CD4-positive, alpha-beta T cell treated with Interleukin-21 for 1 hour (primary cell): ENCODE data around the gene UBA1.

Experiments
- DNase-seq: peaks from one replicate; pipeline ENCODE4 v3.0.0-alpha.2; 2020

UBA1 gene

DNA sequence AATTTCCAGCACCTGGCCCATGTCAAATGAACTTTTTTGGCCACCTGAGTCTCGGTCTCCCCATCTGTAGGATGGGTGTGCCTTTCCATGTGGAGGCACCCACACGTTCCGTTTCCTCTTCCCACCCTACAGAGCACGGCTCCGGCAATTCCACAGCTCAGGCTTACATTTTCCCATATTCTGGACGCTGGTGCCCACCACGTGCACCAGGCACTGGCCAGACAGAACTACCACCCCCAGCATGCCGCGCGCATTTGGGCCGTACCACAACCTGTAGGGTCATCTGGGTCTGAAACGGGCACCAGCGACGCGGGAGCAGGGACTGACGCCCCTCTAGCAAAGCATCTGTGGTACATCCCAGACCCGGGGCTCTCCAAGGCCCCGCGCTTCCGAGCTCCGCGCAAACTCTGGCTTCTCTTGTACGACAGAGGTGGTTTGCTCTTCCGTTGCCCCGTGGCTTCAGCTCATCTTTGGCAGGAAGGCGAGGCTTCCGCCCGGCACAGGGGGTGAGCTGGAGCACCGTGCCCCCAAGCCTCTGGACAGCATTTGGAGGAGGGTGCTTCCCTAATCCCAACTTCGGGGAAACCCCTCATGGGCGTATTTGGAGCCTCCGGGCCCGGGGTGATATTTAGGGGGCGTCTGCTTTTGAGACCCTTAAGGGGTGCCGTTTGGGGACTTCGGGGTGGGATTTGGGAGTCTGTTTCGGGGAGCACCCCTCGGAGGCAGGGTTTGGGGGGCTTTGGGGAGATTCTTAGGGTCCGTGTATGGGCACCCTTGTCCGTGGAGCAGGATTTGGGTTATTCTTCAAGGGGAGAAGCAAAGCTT lies 3.0 kb upstream of the UBA1 start:
- DNase-seq, result peak; percentile 89

DNA sequence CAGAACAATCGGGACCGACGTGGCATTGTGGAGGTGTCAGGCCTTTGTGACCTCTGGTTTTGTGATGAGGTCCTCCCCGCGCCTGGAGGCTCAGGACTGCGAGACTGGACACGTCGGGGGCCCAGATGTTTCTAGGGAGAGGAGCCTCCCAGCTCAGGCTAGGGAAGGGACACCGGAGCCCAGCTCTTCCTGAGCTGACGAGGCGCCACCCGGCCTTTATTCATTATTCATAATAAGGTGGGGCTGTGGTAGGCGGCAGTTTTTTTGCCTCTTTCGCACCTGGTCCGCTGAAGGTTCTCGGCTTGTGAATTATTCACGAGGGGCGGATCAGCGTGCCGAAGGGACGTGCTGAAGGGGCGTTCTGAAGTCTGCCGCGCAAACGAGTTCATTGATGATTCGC lies 2.3 kb upstream of the UBA1 start:
- DNase-seq, result peak; percentile 55

DNA sequence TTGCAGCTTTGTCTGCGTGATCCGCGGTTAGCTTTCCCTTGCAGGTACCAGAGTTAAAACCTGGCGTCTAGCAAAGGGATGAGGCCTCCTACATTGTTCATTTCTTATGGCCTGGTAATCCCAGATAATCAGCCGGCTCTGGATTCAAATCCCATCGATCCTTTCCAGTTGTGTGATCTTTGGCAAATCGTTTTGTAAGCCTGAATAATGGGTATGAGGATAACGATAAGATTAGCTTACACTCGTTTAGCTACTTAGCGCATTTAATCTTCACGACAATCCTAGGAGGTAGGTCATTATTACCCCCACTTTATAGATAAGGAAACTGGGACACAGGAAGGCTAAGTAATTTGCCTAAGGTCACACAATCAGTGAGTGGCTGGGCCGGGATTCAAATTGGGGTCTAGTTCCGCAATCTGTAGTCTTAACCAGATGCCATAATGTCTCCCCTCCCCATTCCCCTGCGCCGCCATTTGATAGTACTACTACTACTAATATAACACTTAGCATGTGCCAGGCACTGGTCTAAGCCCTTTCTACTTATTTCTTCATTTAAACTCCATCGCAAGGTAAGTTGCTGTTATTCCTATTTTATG lies 1.7 kb upstream of the UBA1 start:
- DNase-seq, result no peak

DNA sequence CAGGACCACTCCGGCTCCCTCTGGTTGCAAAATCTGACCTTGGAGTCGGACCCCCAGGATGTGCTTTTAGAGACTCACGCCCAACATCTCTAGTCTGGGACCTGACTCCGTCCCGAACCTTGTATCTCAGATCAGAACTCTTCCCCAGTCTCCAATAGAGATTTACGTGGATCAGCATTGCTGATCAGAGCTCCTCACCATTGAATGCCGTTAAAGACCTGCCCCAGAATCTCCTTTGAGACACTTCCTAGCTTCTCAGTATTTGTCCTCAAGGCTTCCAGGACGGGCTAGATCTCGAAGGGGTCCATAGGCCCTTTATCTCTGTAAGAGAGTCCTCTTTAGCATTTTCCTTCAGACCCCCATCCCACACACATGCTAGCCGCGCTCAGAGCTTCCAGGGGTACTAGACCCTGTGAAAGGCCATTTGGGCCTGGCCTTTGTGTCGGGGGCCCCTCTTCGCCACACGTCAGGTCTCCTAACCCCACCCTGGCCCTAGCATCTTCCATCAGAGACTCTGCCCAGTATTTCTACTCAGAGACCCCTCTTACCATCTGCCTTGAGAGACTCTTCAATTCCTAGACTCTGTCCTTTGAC lies 662 bp downstream of the UBA1 start:
- DNase-seq, result no peak

DNA sequence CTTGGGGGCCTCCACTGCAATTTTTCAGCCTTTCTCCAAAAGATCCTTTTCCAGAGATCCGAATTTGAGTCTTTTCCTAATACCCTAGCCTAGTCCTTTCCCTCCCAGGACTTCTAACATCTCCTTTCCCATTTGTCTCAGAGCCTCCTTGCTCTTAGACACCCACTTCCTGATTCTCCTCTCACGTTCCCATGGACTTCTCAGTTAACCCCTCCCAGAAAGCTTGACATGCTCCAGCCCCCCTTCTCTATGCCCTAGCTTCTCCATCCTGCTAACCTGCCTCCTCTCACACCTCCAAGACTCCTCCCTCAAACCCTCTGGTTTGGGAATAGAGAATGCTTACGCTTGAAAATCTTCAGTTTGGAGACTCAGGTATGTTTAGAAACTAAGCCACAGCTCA lies 2.5 kb downstream of the UBA1 start:
- no peak for DNase-seq

DNA sequence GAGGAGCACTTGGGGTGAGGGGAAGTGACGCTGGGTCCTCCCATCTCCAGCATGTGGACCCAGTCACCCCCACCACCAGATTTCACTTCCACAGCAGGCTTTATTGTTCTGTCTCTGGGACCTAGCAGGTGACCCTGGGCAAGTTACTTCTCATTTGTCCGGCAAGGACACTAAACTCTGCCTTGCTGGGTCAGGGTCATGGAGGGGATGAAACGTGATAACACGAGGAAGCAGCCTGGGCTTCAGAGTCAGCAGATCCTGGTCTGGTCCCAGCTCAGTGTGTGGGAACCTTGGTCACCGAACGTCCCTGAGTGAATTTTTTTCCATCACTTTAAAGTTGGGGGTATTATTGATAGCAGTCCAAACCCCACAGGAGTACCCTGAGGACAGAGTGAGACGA lies 3.9 kb downstream of the UBA1 start:
- DNase-seq, result no peak

DNA sequence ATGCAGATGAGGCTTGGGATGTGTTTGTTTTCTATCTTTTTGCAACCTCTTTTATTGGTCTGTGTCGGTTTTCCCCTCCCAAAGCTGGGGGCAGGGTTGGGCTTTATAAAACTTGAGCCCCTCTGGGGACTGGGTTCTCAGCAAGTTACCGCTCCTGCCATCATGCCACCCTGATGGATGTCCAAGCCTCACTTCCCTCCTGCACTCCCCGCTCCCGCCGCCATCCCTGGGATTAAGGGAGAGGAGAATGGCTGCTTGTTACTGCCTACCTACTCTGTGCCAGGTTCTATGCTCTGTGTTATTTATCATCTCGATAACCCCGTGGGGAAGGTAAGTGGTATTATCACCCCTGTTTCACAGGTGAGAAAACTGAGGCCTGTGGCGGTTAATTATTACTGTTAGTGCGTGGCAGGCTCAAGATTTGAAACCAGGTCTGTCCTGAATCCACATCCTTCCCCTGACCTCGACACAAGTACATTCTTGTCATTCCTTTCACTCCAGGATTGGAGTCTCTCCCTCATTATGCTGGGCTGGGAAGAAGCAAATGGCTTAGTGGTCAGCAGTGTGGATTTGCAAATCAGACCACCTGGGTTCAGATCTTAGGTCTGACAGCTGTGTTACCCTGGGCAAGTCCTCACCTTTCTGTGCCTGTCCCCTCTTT lies 4.5 kb downstream of the UBA1 start:
- no peak for DNase-seq

DNA sequence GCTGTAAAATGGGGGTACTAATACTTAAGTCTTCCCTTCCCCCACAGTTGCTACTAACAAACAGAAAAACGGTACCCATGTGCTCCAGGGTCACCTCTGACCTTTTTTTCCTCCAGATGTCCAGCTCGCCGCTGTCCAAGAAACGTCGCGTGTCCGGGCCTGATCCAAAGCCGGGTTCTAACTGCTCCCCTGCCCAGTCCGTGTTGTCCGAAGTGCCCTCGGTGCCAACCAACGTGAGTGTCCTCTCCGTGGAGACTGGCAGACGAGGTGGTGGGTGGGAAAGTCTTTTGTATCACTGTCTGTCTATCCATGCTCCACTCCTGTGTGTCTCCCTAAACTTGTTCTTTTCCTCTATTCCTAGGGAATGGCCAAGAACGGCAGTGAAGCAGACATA lies 5.1 kb downstream of the UBA1 start:
- no peak for DNase-seq

DNA sequence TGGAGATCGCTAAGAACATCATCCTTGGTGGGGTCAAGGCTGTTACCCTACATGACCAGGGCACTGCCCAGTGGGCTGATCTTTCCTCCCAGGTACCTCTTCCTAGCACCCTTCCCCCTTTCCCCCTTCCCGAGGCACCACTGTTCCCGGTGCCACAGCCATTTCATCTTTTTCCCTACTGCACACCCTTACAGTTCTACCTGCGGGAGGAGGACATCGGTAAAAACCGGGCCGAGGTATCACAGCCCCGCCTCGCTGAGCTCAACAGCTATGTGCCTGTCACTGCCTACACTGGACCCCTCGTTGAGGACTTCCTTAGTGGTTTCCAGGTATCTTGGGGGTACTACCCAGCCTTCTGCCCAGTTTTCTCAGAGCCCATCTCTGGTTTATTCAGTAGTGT lies 5.7 kb downstream of the UBA1 start:
- DNase-seq, result no peak

DNA sequence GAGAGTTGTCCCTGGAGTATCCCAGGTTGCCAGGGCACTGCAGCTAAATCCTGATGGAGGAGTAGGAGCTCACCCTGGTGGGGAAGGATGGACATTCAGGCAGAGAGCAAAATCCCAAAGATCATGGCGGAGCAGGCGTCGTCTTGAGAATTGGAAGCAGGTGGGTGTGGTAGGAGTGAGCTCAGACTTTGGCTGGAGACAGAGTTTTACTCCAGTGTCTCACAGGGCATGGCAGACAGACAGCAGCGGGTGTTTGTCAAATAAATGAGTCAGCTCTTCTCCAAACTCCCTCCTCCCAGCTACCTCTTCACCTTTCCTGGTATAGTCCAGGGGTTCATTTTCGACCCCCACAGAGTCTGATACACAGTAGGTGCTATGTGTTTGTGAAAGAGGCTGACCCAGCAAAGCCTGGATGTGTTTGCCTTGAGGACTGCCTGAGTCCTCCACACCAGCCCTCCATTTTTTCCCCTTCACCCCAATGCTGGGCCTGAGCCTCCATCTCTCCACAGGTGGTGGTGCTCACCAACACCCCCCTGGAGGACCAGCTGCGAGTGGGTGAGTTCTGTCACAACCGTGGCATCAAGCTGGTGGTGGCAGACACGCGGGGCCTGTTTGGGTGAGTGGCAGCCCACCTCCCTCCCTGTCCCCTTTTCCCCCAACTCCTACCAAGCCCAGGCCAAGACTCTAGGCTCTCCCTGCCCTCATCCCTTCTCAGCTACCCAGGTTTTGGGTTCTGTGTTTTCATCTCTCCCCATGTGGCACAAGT lies 6.9 kb downstream of the UBA1 start:
- no peak for DNase-seq

DNA sequence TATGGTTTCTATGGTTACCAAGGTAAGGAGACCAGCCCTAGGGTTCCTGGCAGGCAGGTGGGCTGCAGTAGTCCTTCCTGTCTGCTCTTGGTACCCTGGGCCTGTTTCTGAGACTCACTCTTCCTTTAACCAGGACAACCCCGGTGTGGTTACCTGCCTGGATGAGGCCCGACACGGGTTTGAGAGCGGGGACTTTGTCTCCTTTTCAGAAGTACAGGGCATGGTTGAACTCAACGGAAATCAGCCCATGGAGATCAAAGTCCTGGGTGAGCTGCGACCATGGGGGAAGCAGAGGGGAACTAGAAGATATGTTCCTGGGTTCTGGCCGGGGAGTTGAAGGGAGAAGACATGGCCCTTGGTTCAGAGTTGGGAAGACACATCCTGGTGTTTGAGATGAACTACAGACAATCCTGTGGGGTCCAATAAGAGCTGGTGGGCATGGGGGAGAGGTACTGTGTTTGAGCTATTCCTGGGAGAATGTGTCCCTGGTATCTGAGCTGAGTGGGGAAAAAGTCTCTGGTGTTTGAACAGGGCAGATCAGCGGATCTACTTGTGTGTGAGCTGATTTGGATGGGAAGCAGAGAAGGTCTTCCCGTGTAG lies 7.8 kb downstream of the UBA1 start:
- DNase-seq, result no peak

DNA sequence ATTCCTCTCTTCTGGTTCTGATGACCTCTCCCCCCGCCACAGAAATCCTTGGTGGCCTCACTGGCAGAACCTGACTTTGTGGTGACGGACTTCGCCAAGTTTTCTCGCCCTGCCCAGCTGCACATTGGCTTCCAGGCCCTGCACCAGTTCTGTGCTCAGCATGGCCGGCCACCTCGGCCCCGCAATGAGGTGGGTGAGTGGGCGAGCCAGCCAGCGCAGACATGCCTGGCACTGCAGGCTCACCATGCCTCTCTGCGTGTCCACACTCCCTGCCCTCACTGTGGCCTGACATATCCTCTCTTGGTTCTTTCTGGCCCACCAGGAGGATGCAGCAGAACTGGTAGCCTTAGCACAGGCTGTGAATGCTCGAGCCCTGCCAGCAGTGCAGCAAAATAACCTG lies 8.7 kb downstream of the UBA1 start:
- no peak for DNase-seq

DNA sequence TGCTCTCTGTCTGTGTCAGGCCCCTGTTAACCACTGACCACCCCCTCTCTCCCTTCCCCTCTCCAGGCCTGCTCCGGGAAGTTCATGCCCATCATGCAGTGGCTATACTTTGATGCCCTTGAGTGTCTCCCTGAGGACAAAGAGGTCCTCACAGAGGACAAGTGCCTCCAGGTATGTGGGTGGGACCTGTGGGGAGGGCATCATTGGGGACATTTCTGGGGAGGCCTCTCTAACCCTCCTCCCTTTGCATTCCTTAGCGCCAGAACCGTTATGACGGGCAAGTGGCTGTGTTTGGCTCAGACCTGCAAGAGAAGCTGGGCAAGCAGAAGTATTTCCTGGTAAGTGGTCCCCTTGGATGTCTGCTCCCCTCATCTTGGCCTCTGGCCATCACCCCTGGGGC lies 9.2 kb downstream of the UBA1 start:
- DNase-seq, result no peak

DNA sequence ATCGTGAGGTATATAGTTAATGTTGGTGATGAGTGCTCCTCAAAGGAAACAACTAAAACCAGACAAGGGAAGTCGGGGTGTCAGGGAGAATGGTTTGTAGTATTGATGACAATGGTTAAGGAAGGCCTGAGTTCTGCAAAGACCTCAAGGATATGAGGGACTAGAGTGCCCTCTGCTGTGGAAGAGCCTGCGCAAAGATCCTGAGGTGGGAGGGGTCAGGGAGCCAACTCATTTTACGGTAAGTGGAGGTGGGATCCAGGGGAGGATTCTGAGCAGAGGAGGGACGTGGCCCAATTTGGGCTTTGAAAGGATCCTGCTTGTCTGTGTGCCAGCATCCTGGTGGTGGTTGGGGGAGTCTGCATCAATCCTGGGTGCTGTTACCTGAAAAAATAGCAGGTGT lies 11.3 kb downstream of the UBA1 start:
- no peak for DNase-seq

DNA sequence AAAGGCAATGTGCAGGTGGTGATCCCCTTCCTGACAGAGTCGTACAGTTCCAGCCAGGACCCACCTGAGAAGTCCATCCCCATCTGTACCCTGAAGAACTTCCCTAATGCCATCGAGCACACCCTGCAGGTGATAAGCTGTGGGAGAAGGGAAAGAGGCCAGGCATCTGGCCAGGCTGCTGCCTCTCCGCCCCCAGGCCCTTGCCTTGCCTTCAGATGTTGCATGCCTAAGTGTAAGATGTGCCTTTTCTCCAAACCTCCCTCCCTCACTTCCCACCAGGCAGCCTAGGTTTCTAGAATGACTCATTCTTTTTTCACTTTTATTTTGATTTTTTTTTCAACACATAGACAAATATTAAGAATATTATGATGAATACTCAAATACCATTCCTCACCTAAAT lies 12.7 kb downstream of the UBA1 start:
- no peak for DNase-seq

DNA sequence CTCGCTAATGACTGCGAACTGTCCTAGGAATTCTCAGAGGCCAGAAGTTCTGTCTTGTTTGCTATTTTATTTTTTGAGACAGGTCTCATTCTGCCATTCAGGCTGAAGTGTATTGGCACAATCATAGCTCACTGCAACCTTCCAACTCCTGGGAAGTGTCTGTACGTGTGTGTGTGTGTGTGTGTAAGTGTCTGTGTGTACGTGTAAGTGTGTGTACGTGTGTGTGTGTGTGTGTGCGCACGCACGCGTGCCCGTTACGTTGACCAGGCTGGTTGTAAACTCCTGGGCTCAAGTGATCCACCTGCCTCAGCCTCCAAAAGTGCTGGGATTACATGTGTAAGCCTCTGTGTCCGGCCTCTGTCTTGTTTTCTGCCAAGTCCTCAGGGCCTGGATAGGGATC lies 14.5 kb downstream of the UBA1 start:
- no peak for DNase-seq

DNA sequence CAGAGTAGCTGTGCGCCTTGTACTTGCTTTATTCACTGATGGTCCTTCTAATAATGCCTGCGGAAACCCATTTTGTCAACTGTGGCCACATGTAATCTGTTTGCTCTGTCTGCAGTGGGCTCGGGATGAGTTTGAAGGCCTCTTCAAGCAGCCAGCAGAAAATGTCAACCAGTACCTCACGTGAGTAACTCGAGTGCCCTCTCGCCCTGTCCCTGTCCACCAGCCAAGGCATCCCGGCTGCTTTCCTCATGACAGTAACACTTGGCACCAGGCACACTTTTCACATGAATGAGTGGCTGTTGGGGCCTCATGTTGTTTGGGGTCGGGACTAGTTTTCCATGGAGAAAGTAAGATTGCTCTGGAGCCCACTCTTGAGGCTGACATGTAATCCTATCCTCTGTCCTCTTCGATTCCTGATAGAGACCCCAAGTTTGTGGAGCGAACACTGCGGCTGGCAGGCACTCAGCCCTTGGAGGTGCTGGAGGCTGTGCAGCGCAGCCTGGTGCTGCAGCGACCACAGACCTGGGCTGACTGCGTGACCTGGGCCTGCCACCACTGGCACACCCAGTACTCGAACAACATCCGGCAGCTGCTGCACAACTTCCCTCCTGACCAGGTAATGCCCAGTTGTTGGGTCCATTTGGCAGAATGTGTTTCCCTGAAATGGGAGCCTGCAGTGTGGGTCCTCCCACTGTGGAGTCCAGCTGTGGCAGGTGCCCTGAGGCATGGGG lies 16.0 kb downstream of the UBA1 start:
- DNase-seq, result no peak

DNA sequence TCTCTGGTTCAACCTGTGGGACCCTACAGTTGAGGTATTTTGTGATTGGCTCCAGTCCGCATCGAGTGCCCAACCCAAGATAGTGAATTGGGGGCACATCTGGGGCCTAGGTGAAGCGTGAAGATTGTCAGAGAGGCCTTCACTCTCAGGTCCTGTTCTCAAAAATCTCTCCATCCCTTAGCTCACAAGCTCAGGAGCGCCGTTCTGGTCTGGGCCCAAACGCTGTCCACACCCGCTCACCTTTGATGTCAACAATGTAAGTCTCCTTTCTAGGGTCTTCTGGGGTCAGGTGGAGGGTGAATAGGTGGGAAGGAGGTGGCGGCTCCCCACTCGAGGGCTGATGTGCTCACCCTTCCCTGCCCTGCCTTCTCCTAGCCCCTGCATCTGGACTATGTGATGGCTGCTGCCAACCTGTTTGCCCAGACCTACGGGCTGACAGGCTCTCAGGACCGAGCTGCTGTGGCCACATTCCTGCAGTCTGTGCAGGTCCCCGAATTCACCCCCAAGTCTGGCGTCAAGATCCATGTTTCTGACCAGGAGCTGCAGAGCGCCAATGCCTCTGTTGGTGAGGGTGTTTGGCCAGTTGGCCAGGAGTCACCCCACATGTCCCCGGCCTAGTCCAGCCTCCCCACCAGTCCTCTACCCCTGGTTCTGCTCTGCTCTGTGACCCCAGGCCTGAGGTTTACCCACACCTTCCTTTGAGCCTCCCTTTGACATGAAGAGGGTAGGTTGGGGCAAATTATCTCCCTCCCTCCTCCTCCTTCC lies 17.2 kb downstream of the UBA1 start:
- DNase-seq, result no peak

DNA sequence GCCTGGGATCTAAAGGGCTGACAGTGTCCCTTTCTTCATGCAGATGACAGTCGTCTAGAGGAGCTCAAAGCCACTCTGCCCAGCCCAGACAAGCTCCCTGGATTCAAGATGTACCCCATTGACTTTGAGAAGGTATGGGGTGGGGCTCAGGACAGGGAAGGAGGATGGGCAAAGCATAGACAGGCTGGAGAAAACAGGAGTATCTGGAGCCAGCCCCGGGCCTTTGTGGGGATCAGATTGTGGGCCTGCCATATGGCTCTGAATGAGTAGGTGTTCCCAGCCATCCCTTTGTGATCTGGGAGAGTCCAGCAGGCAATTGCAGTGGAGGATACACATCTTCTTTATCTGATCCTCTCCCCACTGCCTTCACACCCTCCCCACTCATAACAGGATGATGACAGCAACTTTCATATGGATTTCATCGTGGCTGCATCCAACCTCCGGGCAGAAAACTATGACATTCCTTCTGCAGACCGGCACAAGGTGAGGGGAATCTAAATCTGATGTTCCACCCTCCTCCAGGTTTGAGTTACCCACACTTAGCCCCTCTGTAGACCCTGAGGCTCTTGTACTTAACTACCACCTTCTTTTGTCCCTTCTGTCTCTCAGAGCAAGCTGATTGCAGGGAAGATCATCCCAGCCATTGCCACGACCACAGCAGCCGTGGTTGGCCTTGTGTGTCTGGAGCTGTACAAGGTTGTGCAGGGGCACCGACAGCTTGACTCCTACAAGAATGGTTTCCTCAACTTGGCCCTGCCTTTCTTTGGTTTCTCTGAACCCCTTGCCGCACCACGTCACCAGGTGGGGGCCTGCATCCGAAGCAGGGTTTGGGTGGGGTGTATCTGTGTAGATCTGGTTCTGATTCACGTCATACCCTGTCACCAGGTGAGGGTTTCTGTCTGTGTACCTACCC lies 19.0 kb downstream of the UBA1 start:
- no peak for DNase-seq

DNA sequence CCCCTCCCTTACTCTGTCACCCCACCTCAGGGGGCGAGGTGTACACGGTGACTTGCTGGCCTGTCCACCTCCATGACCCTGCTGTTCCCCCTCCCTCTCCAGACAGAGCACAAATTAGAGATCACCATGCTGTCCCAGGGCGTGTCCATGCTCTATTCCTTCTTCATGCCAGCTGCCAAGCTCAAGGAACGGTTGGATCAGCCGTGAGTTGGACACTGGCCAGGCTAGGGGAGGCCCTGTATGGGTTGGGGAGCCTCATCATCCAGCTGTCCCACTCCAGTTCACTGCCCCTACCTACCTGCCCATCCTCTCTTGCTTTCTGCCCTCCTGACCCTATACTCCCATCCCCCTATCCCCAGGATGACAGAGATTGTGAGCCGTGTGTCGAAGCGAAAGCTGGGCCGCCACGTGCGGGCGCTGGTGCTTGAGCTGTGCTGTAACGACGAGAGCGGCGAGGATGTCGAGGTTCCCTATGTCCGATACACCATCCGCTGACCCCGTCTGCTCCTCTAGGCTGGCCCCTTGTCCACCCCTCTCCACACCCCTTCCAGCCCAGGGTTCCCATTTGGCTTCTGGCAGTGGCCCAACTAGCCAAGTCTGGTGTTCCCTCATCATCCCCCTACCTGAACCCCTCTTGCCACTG lies 20.9 kb downstream of the UBA1 start:
- no peak for DNase-seq
